ENCODE measurements around the gene HLA-DRA. TPM values are rescaled to one million over a fixed set of nuclear protein-coding genes. Genes with fewer than 3 reads are reported as not detected.

HLA-DRA gene
- total and polyA plus RNA-seq, 2 of the 4 experiments (the other 2 are of a cell fraction), result not detected

- TF ChIP-seq MXI1 (IDR thresholded peaks at IDR 0.05; ENCODE audit: borderline replicate concordance, low read depth, low read length) (no peak), FOS (IDR thresholded peaks at IDR 0.05; ENCODE audit: low read depth, low read length) (no peak), RCOR1 (IDR thresholded peaks at IDR 0.05; ENCODE audit: insufficient replicate concordance, low read length) (no peak), CTCF (conservative IDR thresholded peaks at IDR 0.05; ENCODE audit: low read depth, low read length) (no peak), ELK1 (IDR thresholded peaks at IDR 0.05; ENCODE audit: borderline replicate concordance, low read depth, low read length) (no peak), BHLHE40 (IDR thresholded peaks at IDR 0.05; ENCODE audit: low read depth, low read length) (no peak), SMC3 (IDR thresholded peaks at IDR 0.05; ENCODE audit: low read depth, low read length) (no peak), MAZ (IDR thresholded peaks at IDR 0.05; ENCODE audit: borderline replicate concordance, low read depth, low read length) (no peak), CEBPB (IDR thresholded peaks at IDR 0.05; ENCODE audit: low read depth, low read length) (no peak), MAFK (IDR thresholded peaks at IDR 0.05; ENCODE audit: low read depth, low read length) (no peak), CHD1 (IDR thresholded peaks at IDR 0.05; ENCODE audit: low read depth, low read length) (no peak), USF2 (IDR thresholded peaks at IDR 0.05; ENCODE audit: low read depth, low read length) (no peak), POLR2A (IDR thresholded peaks at IDR 0.05; ENCODE audit: low read depth, low read length) (no peak), RAD21 (IDR thresholded peaks at IDR 0.05; ENCODE audit: low read length) (no peak), RFX5 (IDR thresholded peaks at IDR 0.05; ENCODE audit: low read depth, low read length) (no peak), NFE2L2 (IDR thresholded peaks at IDR 0.05; ENCODE audit: low read depth, low read length) (no peak)
- H3K79me1 ChIP-seq (ENCODE audit: low read depth in 1 of 2, low read length in 2 of 2), result no peaks in the 10 kb centered on the region
- H3K9me1 ChIP-seq (ENCODE audit: insufficient read depth, low read length), result no peaks in the 10 kb centered on the region
- no peak overlapping the region for H2BK120ac ChIP-seq (ENCODE audit: low read depth, low read length)
- no peak overlapping the region for H3K23ac ChIP-seq (ENCODE audit: low read depth, low read length)
- no peak overlapping the region for H4K8ac ChIP-seq (ENCODE audit: low read depth in 2 of 2, low read length in 2 of 2)
- ChIA-PET POLR2A (ENCODE audit: unreplicated experiment) (no interaction called here), CTCF (no interaction called here)
- no peak overlapping the region for H4K5ac ChIP-seq (ENCODE audit: low read depth, low read length)
- dilution Hi-C loops (cut with HindIII; ENCODE audit: low sequenced_read_pairs, unreplicated experiment), result no loop called here
- no peak overlapping the region for H3K18ac ChIP-seq (ENCODE audit: low read depth, low read length)
- H2AK9ac ChIP-seq (replicated peaks; ENCODE audit: low read depth, low read length, poor library complexity), result no peak overlapping the region
- H2AFZ ChIP-seq (replicated peaks; ENCODE audit: low read length, poor library complexity), result no peak overlapping the region
- no peaks in the 10 kb centered on the region for H3K4me1 ChIP-seq (ENCODE audit: control insufficient read depth, insufficient read depth, low read length)
- DNase-seq (no peak), ATAC-seq (ENCODE audit: low read depth) (no peak)
- no peak overlapping the region for H3K4me2 ChIP-seq (ENCODE audit: low read depth, low read length)
- BruUV-seq (replicated peaks), result no TSS peak
- no peak overlapping the region for H3K56ac ChIP-seq (ENCODE audit: extremely low read depth, insufficient read depth, low read length)
- no peaks in the 10 kb centered on the region; the same call in 1 of the 2 replicates for H3K27me3 ChIP-seq (ENCODE audit: control insufficient read depth, insufficient read depth, low read length)
- H3K27ac ChIP-seq (ENCODE audit: insufficient read depth, low read length), result no peak overlapping the region
- H3K9me3 ChIP-seq (ENCODE audit: control insufficient read depth, insufficient read depth, low read length), result no peaks in the 10 kb centered on the region
- no peak overlapping the region for H3K4me3 ChIP-seq (ENCODE audit: insufficient read depth, low read depth, low read length)
- H3K4ac ChIP-seq (ENCODE audit: low read depth, low read length), result no peak overlapping the region
- no peak overlapping the region for H2BK5ac ChIP-seq (ENCODE audit: low read depth, low read length, poor library complexity, severe bottlenecking)
- H2AK5ac ChIP-seq (ENCODE audit: low read depth, low read length), result no peak overlapping the region
- H2BK20ac ChIP-seq (ENCODE audit: low read depth, low read length), result no peak overlapping the region
- no peaks in the 10 kb centered on the region for H3K36me3 ChIP-seq (ENCODE audit: control insufficient read depth, insufficient read depth, low read length)
- no peak overlapping the region for H3K9ac ChIP-seq (ENCODE audit: low read depth, low read length)
- in situ Hi-C loops (cut with MboI; ENCODE audit: low sequenced_read_pairs), result no loop called here
- H4K20me1 ChIP-seq (ENCODE audit: insufficient read depth, low read length), result no peaks in the 10 kb centered on the region
- H2BK15ac ChIP-seq (ENCODE audit: low read depth, low read length), result no peak overlapping the region
- H4K91ac ChIP-seq (ENCODE audit: insufficient read depth, low read depth, low read length), result no peak overlapping the region
- no peak overlapping the region for H3K14ac ChIP-seq (replicated peaks; ENCODE audit: low read depth, low read length)
- intact Hi-C loops (cut with micrococcal nuclease), result loop anchor here (5.0 kb wide), 3 partner anchors 272 to 437 kb away; no protein-coding TSS in a partner anchor
- WGBS, 2 experiments (ENCODE audit: extremely low coverage in 2 of 2, insufficient read length in 1 of 2), result 61% methylated on average over 2 of the region's 3 CpGs; no CpG with 5 or more reads in 1 of the 2 experiments
Measured at GRCh38 chr6:32430179-32430578, 9.5 kb upstream of the HLA-DRA start.
